ENCODE data around the gene ZBTB18.

Gene ZBTB18

DNA sequence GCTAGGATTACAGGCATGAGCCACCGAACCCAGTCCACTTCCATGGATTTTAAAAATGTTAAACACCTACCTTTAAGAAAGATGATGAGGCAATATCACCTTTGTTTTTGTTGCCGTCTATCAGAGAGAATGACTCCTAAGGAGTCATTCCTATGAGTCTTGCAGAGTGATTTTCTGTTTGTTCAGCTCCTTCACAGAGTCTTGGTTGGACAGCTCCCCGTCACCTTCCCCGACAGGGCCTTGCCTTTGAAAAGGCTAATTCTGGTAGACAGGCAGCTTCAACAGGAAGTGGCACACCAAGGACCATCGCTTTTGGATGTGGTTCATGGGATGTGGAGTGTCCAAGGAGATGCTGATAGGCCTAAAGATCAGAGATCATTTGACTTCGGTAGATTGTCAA, 17.5 kb downstream of the ZBTB18 start:
- TF ChIP-seq, protein P1, sequence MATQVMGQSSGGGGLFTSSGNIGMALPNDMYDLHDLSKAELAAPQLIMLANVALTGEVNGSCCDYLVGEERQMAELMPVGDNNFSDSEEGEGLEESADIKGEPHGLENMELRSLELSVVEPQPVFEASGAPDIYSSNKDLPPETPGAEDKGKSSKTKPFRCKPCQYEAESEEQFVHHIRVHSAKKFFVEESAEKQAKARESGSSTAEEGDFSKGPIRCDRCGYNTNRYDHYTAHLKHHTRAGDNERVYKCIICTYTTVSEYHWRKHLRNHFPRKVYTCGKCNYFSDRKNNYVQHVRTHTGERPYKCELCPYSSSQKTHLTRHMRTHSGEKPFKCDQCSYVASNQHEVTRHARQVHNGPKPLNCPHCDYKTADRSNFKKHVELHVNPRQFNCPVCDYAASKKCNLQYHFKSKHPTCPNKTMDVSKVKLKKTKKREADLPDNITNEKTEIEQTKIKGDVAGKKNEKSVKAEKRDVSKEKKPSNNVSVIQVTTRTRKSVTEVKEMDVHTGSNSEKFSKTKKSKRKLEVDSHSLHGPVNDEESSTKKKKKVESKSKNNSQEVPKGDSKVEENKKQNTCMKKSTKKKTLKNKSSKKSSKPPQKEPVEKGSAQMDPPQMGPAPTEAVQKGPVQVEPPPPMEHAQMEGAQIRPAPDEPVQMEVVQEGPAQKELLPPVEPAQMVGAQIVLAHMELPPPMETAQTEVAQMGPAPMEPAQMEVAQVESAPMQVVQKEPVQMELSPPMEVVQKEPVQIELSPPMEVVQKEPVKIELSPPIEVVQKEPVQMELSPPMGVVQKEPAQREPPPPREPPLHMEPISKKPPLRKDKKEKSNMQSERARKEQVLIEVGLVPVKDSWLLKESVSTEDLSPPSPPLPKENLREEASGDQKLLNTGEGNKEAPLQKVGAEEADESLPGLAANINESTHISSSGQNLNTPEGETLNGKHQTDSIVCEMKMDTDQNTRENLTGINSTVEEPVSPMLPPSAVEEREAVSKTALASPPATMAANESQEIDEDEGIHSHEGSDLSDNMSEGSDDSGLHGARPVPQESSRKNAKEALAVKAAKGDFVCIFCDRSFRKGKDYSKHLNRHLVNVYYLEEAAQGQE (IDR thresholded peaks at IDR 0.05; ENCODE audit: insufficient read depth in 1 of 2, low read depth in 2 of 2, low read length in 2 of 2), result peak; percentile 28 to 86; a peak in 2 of 4 replicates
- no peak for TF ChIP-seq SIN3A (IDR thresholded peaks at IDR 0.05; ENCODE audit: borderline replicate concordance, insufficient read depth, low read length)

DNA sequence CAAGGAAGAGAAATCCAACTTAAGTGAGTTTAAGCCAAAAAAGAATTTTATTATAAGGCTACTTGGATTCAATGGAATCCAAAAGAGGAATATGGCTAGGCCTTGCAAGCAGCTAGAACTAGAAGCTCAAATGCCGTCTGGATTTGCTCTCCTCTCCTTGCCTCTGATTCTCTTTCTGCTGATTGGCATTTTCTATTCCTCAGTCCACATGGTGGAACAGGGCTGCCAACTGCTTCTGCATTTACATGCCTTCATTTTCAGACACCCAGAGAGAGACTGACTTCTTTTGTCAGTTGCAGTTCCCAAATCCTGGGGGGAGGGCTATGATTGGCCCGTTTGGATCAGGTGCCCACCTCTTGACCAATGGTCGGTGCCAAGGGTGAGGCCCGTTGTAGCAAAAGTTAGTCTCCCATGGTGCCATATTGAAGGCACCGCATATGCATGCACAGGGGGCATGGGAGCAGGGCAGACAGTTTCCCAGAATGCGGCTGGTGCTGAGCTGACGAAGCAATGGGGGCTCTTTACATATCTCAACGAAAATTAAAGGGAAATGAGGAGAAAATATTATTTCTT, 18.3 kb downstream of the ZBTB18 start:
- TF ChIP-seq SIN3A (IDR thresholded peaks at IDR 0.05; ENCODE audit: borderline replicate concordance, insufficient read depth, low read length) (no peak), POLR2AphosphoS5 (IDR thresholded peaks at IDR 0.05; ENCODE audit: low read depth, low read length) (no peak), FOXP2 (optimal IDR thresholded peaks at IDR 0.05; ENCODE audit: borderline replicate concordance, extremely low read depth, extremely low read length, insufficient read depth) (no peak), TAF1 (IDR thresholded peaks at IDR 0.05; ENCODE audit: borderline replicate concordance, insufficient read depth, low read length) (no peak)
- TF ChIP-seq, protein P1 (IDR thresholded peaks at IDR 0.05; ENCODE audit: insufficient read depth in 1 of 2, low read depth in 2 of 2, low read length in 2 of 2), result no peak

DNA sequence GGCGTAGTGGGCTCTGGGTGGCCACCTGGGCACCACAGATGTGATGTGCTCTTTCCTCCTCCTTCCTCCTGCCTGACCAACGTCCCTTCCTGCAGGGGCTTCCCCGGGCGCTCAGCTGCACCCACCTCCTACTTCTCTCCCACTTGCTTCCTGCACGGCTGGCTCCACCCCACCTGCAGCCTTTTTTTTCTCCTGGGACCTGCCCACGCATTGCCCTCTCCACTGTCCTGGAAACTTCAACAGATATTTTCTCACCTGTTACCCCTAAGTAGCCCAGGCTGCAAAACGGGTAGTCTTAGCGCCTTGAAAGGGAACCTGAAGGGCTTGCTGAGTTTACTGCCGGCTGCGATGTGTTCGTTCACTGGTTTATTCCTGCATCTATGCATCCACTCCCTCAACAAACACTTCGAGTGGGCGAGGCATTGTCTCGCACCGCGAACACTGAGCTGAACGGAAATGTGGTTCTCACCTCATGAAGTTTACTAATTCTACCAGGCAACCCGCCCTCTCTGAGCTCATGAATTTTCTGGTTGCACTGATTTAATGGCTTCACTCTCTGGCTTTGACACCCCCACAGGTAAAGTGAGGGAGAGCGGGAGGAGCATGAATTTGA, 23.6 kb downstream of the ZBTB18 start:
- TF ChIP-seq FOXP2 (optimal IDR thresholded peaks at IDR 0.05; ENCODE audit: borderline replicate concordance, extremely low read depth, extremely low read length, insufficient read depth), result no peak

DNA sequence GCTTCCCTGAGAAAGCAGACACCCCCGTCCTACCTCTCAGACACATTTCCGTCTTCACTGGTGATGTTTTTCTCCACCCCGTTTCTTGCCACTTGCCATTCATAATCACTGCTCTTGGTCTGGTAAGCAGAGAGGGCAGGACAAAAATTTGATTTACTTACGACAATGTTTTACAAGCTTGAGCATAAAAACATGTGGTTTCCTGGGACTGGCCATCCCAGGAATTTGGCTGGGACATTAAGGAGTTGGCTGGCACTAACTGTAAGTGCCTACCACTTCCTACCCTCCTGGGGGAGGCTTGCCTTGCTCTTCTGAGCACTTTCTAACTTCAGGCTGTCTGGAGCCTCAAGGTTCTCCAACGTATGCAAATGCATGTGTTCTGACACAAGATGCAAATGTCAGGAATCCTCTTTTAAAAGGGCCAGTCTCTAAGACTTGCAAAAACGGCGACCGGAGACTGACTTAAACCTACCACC, 24.2 kb downstream of the ZBTB18 start:
- TF ChIP-seq POLR2AphosphoS5 (IDR thresholded peaks at IDR 0.05; ENCODE audit: low read depth, low read length), result no peak
- TF ChIP-seq SIN3A (IDR thresholded peaks at IDR 0.05; ENCODE audit: borderline replicate concordance, insufficient read depth, low read length), result no peak
- no peak for TF ChIP-seq FOXP2 (optimal IDR thresholded peaks at IDR 0.05; ENCODE audit: borderline replicate concordance, extremely low read depth, extremely low read length, insufficient read depth)
- TF ChIP-seq TAF1 (IDR thresholded peaks at IDR 0.05; ENCODE audit: borderline replicate concordance, insufficient read depth, low read length), result no peak
- TF ChIP-seq, protein P1 (IDR thresholded peaks at IDR 0.05; ENCODE audit: insufficient read depth in 1 of 2, low read depth in 2 of 2, low read length in 2 of 2), result no peak

DNA sequence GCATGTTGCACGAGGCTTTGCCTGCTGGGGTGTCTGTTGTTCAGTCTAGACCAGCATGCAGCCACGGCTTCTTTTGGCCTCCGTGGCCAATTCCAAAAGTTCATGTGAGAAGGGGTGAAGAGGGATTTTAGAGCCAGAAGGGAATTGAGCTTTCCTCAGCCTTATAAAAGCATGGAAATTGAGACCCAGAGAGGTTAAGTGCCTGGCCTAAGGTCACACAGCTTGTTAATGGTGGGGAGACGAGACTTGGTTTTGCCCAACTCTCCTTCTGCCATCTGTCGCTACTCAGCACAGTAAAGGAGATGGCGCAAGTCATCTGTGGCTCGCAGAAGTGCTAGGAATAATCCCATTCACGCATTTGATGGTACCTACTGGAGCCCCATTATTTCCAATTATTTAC, 25.7 kb downstream of the ZBTB18 start:
- TF ChIP-seq TAF1 (IDR thresholded peaks at IDR 0.05; ENCODE audit: borderline replicate concordance, insufficient read depth, low read length) (no peak), SIN3A (IDR thresholded peaks at IDR 0.05; ENCODE audit: borderline replicate concordance, insufficient read depth, low read length) (no peak), POLR2AphosphoS5 (IDR thresholded peaks at IDR 0.05; ENCODE audit: low read depth, low read length) (no peak), FOXP2 (optimal IDR thresholded peaks at IDR 0.05; ENCODE audit: borderline replicate concordance, extremely low read depth, extremely low read length, insufficient read depth) (no peak)
- TF ChIP-seq, protein P1 (IDR thresholded peaks at IDR 0.05; ENCODE audit: insufficient read depth in 1 of 2, low read depth in 2 of 2, low read length in 2 of 2), result no peak
